HG03565 (cell line): ENCODE measurements around the gene ARAP3.

ENCODE experiments used
- ATAC-seq: cut with Tn5 transposase; IDR thresholded peaks from one replicate; pipeline ENCODE4 v1.9.1; 2021; ENCODE audit warnings: mild to moderate bottlenecking, moderate library complexity; ENCODE audit not compliant: unreplicated experiment

The ARAP3 gene

GRCh38 chr5:141641634-141642267, 40.3 kb downstream of the ARAP3 start:
- ATAC-seq, result peak; percentile 56

GRCh38 chr5:141640698-141641097, 41.3 kb downstream of the ARAP3 start:
- no peak for ATAC-seq

- ATAC-seq, result no peak
Observed at GRCh38 chr5:141640051-141640415, 42.0 kb downstream of the ARAP3 start.

- ATAC-seq, result no peak
Observed at GRCh38 chr5:141639357-141640050, 42.5 kb downstream of the ARAP3 start.

GRCh38 chr5:141638771-141639170, 43.3 kb downstream of the ARAP3 start:
- ATAC-seq, result no peak

GRCh38 chr5:141637767-141638419, 44.1 kb downstream of the ARAP3 start:
- ATAC-seq, result peak; percentile 27

- no peak for ATAC-seq
Observed at GRCh38 chr5:141637123-141637766, 44.8 kb downstream of the ARAP3 start.

GRCh38 chr5:141636413-141637122, 45.5 kb downstream of the ARAP3 start, which contains the start of the genes HDAC3 and RELL2:
HDAC3 (minus strand) TSS chr5:141636849; CDS start chr5:141636790, 59 bp downstream.
RELL2 (plus strand) TSS chr5:141636997; CDS start chr5:141638226, 1,229 bp downstream.
- peak; percentile 60 for ATAC-seq

GRCh38 chr5:141636106-141636412, 46.0 kb downstream of the ARAP3 start:
- ATAC-seq, result no peak

- ATAC-seq, result no peak
Observed at GRCh38 chr5:141635646-141636045, 46.4 kb downstream of the ARAP3 start.

GRCh38 chr5:141634720-141635119, 47.3 kb downstream of the ARAP3 start:
- no peak for ATAC-seq

- peak; percentile 81 for ATAC-seq
Observed at GRCh38 chr5:141633871-141634561, 48.0 kb downstream of the ARAP3 start.

GRCh38 chr5:141632650-141633049, 49.4 kb downstream of the ARAP3 start:
- no peak for ATAC-seq

- ATAC-seq, result no peak
Observed at GRCh38 chr5:141630570-141631140, 51.4 kb downstream of the ARAP3 start.

- ATAC-seq, result no peak
Observed at GRCh38 chr5:141628175-141628788, 53.7 kb downstream of the ARAP3 start.

GRCh38 chr5:141623611-141624010, 58.4 kb downstream of the ARAP3 start:
- no peak for ATAC-seq

- ATAC-seq, result peak; percentile 61
Observed at GRCh38 chr5:141623186-141623585, 58.8 kb downstream of the ARAP3 start.

- ATAC-seq, result peak; percentile 58
Observed at GRCh38 chr5:141618804-141619554, 63.1 kb downstream of the ARAP3 start, which contains the start of gene DIAPH1. DIAPH1 (minus strand) TSS chr5:141619000; CDS start chr5:141618914, 86 bp downstream.
